ENCODE data around the gene GIMAP7.

- TF ChIP-seq CTCF (IDR thresholded peaks at IDR 0.05) (no peak), POLR2A (IDR thresholded peaks at IDR 0.05) (no peak)
These were observed 51.9 kb downstream of the GIMAP7 start for GRCh38 chr7:150566572-150566971.

Data from thyroid gland (tissue), 4 donors.